ENCODE data around the gene TMEM62. TPM values are rescaled to one million over a fixed set of nuclear protein-coding genes. Genes with fewer than 3 reads are reported as not detected.

Gene TMEM62
- total RNA-seq, 1 experiment from 2014 or later = 7.2 TPM

DNA sequence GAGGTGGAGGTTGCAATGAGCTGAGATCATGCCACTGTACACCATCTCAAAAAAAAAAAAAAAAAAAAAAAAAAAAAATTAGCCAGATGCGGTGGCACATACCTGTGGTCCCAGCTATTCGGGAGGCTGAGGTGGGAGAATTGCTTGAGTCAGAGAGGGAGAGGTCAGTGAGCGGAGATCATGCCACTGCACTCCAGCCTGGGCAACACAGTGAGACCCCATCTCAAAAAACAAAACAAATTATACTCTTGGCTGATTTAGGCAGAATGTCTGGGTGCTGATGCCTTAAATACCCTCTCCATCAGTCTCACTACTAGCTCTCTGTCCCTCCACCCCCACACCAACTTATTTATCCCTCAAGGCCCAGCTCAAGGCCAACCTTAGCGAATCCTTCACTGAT lies 41.5 kb upstream of the TMEM62 start:
- WGBS (ENCODE audit: extremely low coverage, insufficient read length, low lambda C conversion rate) = no CpG with 5 or more reads among the region's 4 CpGs
- Histone ChIP-seq H3K79me2 (ENCODE audit: insufficient read depth, low read length) (no peaks in the 10 kb centered on the region), H2BK5ac (ENCODE audit: insufficient read length, low read length) (no peak overlapping the region), H3K14ac (ENCODE audit: insufficient read depth, low read length) (no peak overlapping the region), H3K23ac (ENCODE audit: insufficient read length, low read depth, low read length) (no peak overlapping the region), H4K91ac (ENCODE audit: insufficient read length, low read depth, low read length) (no peak overlapping the region), H2BK15ac (ENCODE audit: low read depth, low read length) (no peak overlapping the region), H3K79me1 (ENCODE audit: insufficient read depth, low read depth, low read length, poor library complexity, severe bottlenecking) (peaks cover 7% of the 10 kb centered on the region), H3K4ac (ENCODE audit: low read depth, low read length) (no peak overlapping the region), H2BK120ac (ENCODE audit: low read depth, low read length, poor library complexity, severe bottlenecking) (no peak overlapping the region), H3K4me2 (ENCODE audit: insufficient read depth, insufficient read length, low read length) (no peak overlapping the region), H3K9ac (ENCODE audit: extremely low read depth, insufficient read length, low read length) (no peak overlapping the region), H4K5ac (ENCODE audit: insufficient read length, low read depth, low read length) (no peak overlapping the region), H3K23me2 (ENCODE audit: insufficient read length, low read depth, low read length, poor library complexity, severe bottlenecking) (no peaks in the 10 kb centered on the region), H2BK12ac (ENCODE audit: insufficient read length, low read depth, low read length) (no peak overlapping the region), H3K18ac (ENCODE audit: insufficient read length, low read depth, low read length) (no peak overlapping the region), H4K20me1 (ENCODE audit: control insufficient read depth, insufficient read depth, insufficient read length) (no peaks in the 10 kb centered on the region), H3T11ph (ENCODE audit: low read length) (no peak overlapping the region), H3K27ac (ENCODE audit: insufficient read length, low read depth, low read length) (no peak overlapping the region), H3K9me3 (ENCODE audit: control insufficient read depth, low read depth, low read length) (no peaks in the 10 kb centered on the region), H3K27me3 (ENCODE audit: insufficient read depth, low read length) (no peaks in the 10 kb centered on the region), H3K4me1 (ENCODE audit: insufficient read depth, low read length) (no peaks in the 10 kb centered on the region), H4K8ac (replicated peaks; ENCODE audit: insufficient read length, low read depth, low read length) (no peak overlapping the region), H3K56ac (ENCODE audit: insufficient read length, low read depth, low read length) (no peak overlapping the region), H2AFZ (ENCODE audit: low read length) (no peak overlapping the region), H2AK5ac (ENCODE audit: insufficient read length, low read length) (no peak overlapping the region), H2BK20ac (ENCODE audit: low read depth, low read length, poor library complexity, severe bottlenecking) (no peak overlapping the region)
- Mint-ChIP-seq H3K9me3 (no peaks in the 10 kb centered on the region), H3K4me3 (no peak overlapping the region), H3K4me1 (peaks cover under 1 to 1% of the 10 kb centered on the region in 2 experiments; a peak in 3 of 4 replicates), H3K36me3 (ENCODE audit: insufficient read depth in 1 of 3, low read depth in 3 of 3) (peaks cover 5 to 13% (median 13%) of the 10 kb centered on the region in 3 experiments; a peak in 6 of 7 replicates), H3K27me3 (ENCODE audit: low read depth) (no peaks in the 10 kb centered on the region), H3K27ac (no peak overlapping the region)
- TF ChIP-seq, protein P1, sequence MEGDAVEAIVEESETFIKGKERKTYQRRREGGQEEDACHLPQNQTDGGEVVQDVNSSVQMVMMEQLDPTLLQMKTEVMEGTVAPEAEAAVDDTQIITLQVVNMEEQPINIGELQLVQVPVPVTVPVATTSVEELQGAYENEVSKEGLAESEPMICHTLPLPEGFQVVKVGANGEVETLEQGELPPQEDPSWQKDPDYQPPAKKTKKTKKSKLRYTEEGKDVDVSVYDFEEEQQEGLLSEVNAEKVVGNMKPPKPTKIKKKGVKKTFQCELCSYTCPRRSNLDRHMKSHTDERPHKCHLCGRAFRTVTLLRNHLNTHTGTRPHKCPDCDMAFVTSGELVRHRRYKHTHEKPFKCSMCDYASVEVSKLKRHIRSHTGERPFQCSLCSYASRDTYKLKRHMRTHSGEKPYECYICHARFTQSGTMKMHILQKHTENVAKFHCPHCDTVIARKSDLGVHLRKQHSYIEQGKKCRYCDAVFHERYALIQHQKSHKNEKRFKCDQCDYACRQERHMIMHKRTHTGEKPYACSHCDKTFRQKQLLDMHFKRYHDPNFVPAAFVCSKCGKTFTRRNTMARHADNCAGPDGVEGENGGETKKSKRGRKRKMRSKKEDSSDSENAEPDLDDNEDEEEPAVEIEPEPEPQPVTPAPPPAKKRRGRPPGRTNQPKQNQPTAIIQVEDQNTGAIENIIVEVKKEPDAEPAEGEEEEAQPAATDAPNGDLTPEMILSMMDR (conservative IDR thresholded peaks at IDR 0.05) = no peak
- DNase-seq = no peak

Data from H9 (cell line).